GM20000 (cell line): Measurements from ENCODE around the gene NPBWR2.
"Not testable (repeated sequence)": the region's sequence is repeated elsewhere in the genome, so short reads cannot be mapped to it uniquely, and the experiment has no call there.

Source experiments
- DNase-seq: peaks from one replicate; pipeline ENCODE4 v3.0.0; 2012; ENCODE audit warnings: low spot score
- TF ChIP-seq, protein P1 (sequence below): IDR thresholded peaks from 2 replicates; pipeline ENCODE4 v1.5.1; 2012; ENCODE audit warnings: mild to moderate bottlenecking, control low read depth; ENCODE audit errors: extremely low read depth, missing control alignments

NPBWR2 gene

DNA sequence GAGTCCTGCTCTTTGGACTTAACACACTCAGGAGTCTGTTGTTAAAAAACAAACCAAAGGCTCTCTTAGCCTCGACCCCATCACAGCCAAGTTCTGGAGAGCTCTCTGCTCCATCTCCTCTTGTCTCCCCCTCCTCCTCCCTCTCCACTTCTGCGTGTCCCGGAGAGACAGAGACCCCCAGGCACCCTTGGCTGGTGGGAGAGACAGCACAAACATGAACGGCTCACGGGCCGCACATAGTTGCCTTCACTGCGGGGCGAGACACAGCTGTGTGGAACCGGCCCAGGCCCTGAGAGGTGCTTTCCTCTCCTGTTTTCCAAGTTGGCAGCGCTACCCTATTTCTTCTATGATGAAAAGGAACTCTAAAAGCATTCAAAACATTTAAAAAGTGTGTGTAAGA, 33.6 kb upstream of the NPBWR2 start:
- DNase-seq = no peak
- TF ChIP-seq, protein P1, sequence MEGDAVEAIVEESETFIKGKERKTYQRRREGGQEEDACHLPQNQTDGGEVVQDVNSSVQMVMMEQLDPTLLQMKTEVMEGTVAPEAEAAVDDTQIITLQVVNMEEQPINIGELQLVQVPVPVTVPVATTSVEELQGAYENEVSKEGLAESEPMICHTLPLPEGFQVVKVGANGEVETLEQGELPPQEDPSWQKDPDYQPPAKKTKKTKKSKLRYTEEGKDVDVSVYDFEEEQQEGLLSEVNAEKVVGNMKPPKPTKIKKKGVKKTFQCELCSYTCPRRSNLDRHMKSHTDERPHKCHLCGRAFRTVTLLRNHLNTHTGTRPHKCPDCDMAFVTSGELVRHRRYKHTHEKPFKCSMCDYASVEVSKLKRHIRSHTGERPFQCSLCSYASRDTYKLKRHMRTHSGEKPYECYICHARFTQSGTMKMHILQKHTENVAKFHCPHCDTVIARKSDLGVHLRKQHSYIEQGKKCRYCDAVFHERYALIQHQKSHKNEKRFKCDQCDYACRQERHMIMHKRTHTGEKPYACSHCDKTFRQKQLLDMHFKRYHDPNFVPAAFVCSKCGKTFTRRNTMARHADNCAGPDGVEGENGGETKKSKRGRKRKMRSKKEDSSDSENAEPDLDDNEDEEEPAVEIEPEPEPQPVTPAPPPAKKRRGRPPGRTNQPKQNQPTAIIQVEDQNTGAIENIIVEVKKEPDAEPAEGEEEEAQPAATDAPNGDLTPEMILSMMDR = no peak

DNA sequence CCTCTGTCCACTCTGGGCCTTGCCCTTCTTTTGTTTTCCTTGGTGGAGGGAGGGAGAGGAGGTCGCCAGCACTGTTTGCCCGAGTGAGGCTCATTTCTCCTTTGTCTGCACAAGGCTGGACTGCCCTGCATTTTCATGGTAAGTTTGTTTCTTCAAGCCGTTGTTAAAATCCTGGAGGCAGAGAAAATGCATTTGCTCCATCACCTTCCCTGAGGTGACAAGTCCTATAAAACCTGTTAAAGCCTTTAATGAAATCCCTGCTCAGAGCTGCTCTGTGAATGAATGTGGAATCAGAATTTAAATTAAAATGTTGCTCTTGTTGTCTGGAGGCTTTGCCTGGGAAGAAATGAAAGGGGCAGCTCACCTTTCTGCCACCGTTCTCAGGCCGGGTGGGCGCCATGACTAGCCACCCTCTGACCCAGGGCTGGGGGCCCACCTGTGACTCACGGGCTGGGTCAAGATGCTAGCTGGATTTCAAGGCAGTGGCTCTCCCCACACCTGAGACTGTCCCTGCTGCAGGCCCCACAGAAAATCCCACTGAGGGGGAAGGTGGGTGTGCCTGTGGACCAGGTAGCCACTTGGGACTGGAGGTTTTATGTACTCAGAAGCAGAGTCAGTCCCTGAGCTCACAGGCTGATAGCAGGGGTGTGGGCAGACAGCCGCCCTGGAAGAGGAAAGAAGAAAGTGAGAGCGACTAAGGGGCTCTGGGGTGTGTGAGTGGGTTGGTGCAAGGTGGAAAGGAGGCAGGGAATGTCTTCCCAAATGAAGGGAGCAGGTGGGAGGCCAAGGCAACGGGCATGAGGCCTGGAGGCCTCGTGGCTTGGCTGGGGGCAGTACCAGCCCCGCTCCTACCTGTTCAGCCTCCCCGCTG, 32.9 kb upstream of the NPBWR2 start:
- no peak for DNase-seq
- TF ChIP-seq, protein P1 = no peak

DNA sequence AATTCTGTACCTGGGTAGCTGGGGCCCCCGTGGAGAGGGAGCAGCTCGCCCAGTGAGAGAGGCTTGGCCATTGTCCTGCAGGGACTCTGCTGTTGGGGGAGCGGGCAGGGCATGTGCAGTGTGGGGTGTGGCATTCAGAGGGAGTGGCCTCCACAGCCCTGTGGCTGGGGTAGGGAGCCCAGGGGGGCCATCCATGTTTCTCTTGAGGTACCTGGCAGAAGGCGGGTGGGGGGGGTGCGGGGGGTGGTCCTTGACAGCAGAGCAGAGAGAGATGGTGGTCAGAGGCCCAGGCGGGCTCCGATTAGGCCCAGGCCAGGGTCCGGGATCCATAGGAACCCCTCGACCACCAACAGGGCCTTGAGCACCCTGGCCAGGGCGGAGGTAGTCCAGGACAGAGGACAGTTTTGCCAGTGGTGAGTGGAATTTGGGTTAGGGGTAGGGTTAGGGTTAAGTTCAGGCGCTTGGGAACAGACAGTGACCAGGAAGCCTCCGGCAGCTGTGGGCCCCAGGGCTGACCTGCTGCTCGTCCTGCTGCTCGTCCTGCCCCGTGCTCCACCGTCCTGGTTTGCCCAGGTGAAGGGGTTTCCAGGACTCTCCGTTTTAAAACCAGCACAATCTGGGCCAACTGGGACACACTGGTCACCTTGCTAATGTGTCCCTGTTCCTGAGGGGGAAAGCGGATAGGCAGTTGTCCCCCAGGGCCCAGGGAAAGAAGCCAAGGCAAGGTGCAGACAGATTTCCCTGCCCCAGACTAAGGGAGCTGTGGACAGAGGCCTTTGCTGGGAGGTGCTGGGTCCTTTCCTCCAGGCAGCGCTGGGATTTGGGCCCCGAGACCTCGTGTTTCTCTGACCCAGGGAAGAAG, 32.1 kb upstream of the NPBWR2 start:
- TF ChIP-seq, protein P1 = no peak
- no peak for DNase-seq

DNA sequence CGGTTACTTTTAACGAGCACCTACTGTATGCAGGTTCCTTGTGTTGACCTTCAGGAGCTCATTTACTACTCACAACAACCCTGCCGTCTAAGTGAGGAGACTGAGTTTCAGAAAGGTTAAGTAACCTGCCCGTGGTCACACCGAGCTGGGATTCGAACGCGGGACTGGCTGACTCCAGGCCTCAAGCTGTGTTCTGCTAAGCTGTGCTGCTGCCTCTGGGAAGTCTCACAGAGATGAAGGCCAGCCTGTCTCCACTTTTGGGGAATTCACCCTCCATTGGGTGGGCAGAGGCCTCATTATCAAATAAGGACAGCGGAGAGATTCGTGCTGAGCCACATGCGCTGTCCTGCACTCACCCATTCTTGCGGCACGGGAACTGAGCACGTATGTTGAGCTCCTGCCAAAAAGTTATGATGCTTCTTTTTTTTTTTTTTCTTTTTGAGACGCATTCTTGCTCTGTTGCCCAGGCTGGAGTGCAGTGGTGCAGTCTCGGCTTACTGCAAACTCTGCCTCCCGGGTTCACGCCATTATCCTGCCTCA, 31.0 kb upstream of the NPBWR2 start:
- no peak for DNase-seq
- TF ChIP-seq, protein P1 = no peak

DNA sequence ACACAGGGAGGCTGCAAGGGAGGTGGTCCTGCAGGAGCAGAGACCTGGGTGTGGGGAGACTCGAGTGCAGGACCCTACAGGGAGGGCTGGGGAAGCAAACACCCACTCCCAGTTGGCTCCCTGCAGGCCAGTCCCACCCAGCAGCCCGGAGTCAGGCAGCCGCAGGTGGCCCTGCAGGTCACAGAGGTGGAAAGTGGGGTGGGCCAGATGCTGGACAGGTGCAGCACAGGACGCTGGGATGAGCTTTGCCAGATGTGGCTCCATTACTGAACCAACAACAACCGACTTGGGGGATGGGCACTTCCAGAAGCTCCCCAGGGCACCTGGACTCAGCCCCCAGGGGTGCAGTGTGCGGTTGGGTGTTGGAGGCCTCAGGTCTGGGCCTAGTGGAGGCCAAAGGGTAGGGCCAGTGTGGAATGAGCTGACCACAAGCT, 30.2 kb upstream of the NPBWR2 start:
- DNase-seq = no peak
- TF ChIP-seq, protein P1 = no peak

DNA sequence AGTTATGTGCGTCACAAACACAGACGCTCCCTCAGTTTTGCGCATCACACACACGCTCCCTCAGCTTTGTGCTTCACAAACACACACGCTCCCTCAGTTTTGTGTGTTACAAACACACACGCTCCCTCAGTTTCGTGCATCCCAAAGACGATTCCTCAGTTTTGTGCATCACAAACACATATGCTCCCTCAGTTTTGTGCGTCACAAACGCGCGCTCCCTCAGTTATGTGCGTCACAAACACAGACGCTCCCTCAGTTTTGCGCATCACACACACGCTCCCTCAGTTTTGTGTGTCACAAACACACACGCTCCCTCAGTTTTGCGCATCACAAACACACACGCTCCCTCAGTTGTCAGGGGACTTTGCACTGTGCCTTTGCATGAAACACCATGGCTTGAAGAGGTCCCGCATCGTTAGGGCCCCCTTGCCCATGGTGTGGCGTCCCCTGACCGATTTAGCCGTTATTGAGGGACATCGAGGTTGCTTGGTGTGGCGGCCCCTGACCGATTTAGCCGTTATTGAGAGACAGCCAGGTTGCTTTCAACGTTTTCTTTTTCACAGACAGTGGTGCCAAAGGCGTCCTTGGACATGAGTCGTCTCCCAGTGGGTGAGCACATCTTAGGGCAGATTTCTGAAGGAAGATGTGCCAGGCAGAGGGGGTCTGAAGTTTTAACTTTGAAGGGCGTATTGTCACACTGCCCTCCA, 28.8 kb upstream of the NPBWR2 start:
- TF ChIP-seq, protein P1 = no peak
- no peak for DNase-seq

DNA sequence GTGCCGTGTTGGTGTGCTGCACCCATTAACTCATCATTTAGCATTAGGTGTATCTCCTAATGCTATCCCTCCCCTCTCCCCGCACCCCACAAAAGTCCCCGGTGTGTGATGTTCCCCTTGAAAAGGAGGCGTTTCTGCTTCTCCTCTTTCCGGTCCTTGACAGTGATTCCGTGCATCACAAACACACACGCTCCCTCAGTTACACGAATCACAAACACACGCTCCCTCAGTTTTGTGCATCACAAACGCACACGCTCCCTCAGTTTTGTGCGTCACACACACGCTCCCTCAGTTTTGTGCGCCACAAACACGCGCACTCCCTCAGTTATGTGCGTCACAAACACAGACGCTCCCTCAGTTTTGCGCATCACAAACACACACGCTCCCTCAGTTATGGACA, 27.4 kb upstream of the NPBWR2 start:
- not testable (repeated sequence) for DNase-seq
